SH-SY5Y (cell line): Measurements from ENCODE around the gene MIEF1.

Experiments used
- GATA2 ChIP-seq: IDR thresholded peaks from 2 replicates; pipeline ENCODE4 v1.6.1; 2011; ENCODE audit warnings: mild to moderate bottlenecking, low read depth, low read length
- GATA3 ChIP-seq: IDR thresholded peaks from 2 replicates; pipeline ENCODE4 v1.6.1; 2011; ENCODE audit warnings: low read depth, mild to moderate bottlenecking, low read length, moderate library complexity

MIEF1 gene

GRCh38 chr22:39559456-39560105 is 57.5 kb downstream of the MIEF1 start:
- TF ChIP-seq GATA3 = no peak
- no peak for TF ChIP-seq GATA2

GRCh38 chr22:39560127-39560526 is 58.0 kb downstream of the MIEF1 start:
- TF ChIP-seq GATA2 (no peak), GATA3 (no peak)

GRCh38 chr22:39562839-39563489 is 60.9 kb downstream of the MIEF1 start:
- TF ChIP-seq GATA3 (no peak), GATA2 (no peak)

- TF ChIP-seq GATA3 (no peak), GATA2 (no peak)
Measured at GRCh38 chr22:39563571-39564428, 61.7 kb downstream of the MIEF1 start.

- TF ChIP-seq GATA2 = no peak
- TF ChIP-seq GATA3 = no peak
Measured at GRCh38 chr22:39565414-39565944, 63.4 kb downstream of the MIEF1 start.

GRCh38 chr22:39567135-39567946 is 65.3 kb downstream of the MIEF1 start:
- no peak for TF ChIP-seq GATA3
- TF ChIP-seq GATA2 = no peak
